Liver (tissue), 9 donors: ENCODE data around the gene JAG2. TPM values are rescaled to one million over a fixed set of nuclear protein-coding genes. Genes with fewer than 3 reads are reported as not detected.

ENCODE experiments used
- DNase-seq: peaks from one replicate; pipeline ENCODE4 v3.0.0-alpha.2; 2017; ENCODE audit warnings: low spot score
- H3K27ac ChIP-seq, 2 donors: one replicate each; pipeline ENCODE4 v1.7.0; 2013; ENCODE audit warnings: inconsistent platforms in 2 of 2, low read length in 2 of 2, control low read depth in 1 of 2, low read depth in 1 of 2, mild to moderate bottlenecking in 1 of 2
- H3K27me3 ChIP-seq, 4 donors: one replicate each; pipeline versions ENCODE4 v1.6.1 to v1.7.0; 2013; ENCODE audit warnings: low read length in 3 of 4, inconsistent platforms in 1 of 4, mild to moderate bottlenecking in 1 of 4, moderate library complexity in 1 of 4; ENCODE audit not compliant: control insufficient read depth in 4 of 4, insufficient read depth in 4 of 4
- H3K36me3 ChIP-seq, 4 donors: one replicate each; pipeline versions ENCODE4 v1.6.1 to v1.7.0; 2013; ENCODE audit warnings: low read length in 3 of 4, mild to moderate bottlenecking in 3 of 4, low read depth in 1 of 4, moderate library complexity in 1 of 4; ENCODE audit not compliant: control insufficient read depth in 4 of 4, insufficient read depth in 3 of 4
- H3K4me1 ChIP-seq, 4 donors: one replicate each; pipeline versions ENCODE4 v1.6.1 to v1.7.0; 2013; ENCODE audit warnings: low read length in 3 of 4, mild to moderate bottlenecking in 3 of 4, moderate library complexity in 1 of 4; ENCODE audit not compliant: control insufficient read depth in 4 of 4, insufficient read depth in 4 of 4
- H3K4me3 ChIP-seq, 3 donors: one replicate each; pipeline versions ENCODE4 v1.6.1 to v1.7.0; 2013; ENCODE audit warnings: low read length in 3 of 3, control low read depth in 1 of 3, low read depth in 1 of 3, mild to moderate bottlenecking in 1 of 3
- H3K9ac ChIP-seq, 2 donors: one replicate each; pipeline ENCODE4 v1.7.0; 2013; ENCODE audit warnings: low read length in 2 of 2, mild to moderate bottlenecking in 2 of 2, moderate library complexity in 2 of 2, control low read depth in 1 of 2, low read depth in 1 of 2
- H3K9me3 ChIP-seq, 4 donors: one replicate each; pipeline versions ENCODE4 v1.6.1 to v1.7.0; 2013; ENCODE audit warnings: low read length in 3 of 4; ENCODE audit not compliant: control insufficient read depth in 4 of 4
- CTCF ChIP-seq: fragments of 150-350 bp; IDR thresholded peaks from 2 replicates; pipeline ENCODE4 v1.5.1; 2017; ENCODE audit warnings: improper control_type of control experiment, low read depth, low read length; ENCODE audit not compliant: missing input control
- EGR1 ChIP-seq, 2 donors: IDR thresholded peaks; 2 replicates each; pipeline ENCODE4 v1.6.1; 2016 to 2018; ENCODE audit warnings: antibody characterized with exemption in 2 of 2, low read depth in 2 of 2
- GABPA ChIP-seq, 2 donors: IDR thresholded peaks in 1 of 2; conservative IDR thresholded peaks in 1 of 2; 2 replicates each; pipeline ENCODE4 v1.6.1; 2016; ENCODE audit warnings: antibody characterized with exemption in 2 of 2, mild to moderate bottlenecking in 1 of 2, moderate library complexity in 1 of 2
- HNF4A ChIP-seq, 2 donors: conservative IDR thresholded peaks; 2 replicates each; pipeline ENCODE4 v1.6.1; 2016; ENCODE audit warnings: antibody characterized with exemption in 2 of 2, mild to moderate bottlenecking in 2 of 2
- HNF4G ChIP-seq: IDR thresholded peaks from 2 replicates; pipeline ENCODE4 v1.6.1; 2016; ENCODE audit warnings: antibody characterized with exemption
- JUND ChIP-seq, 2 donors: IDR thresholded peaks; 2 replicates each; pipeline ENCODE4 v1.6.1; 2016; ENCODE audit warnings: antibody characterized with exemption in 2 of 2
- REST ChIP-seq: IDR thresholded peaks from 2 replicates; pipeline ENCODE4 v1.6.1; 2016; ENCODE audit warnings: antibody characterized with exemption, mild to moderate bottlenecking
- SP1 ChIP-seq: IDR thresholded peaks from 2 replicates; pipeline ENCODE4 v1.6.1; 2018; ENCODE audit warnings: antibody characterized with exemption, mild to moderate bottlenecking
- ZBTB33 ChIP-seq: IDR thresholded peaks from 2 replicates; pipeline ENCODE4 v1.6.1; 2016; ENCODE audit warnings: antibody characterized with exemption
- WGBS: extraction: QIAGEN DNeasy Blood & Tissue Kit; methylation state at CpG from one replicate; pipeline ENCODE4 v1.1.7; 2013; 5-methylcytosine and 5-hydroxymethylcytosine counted together
- polyA plus RNA-seq, 2 donors: library from polyadenylated mRNA; stranded (reverse) in 1 of 2; unstranded in 1 of 2; fragments of 200-250 nt in 1 of 2; fragments of >200 nt in 1 of 2; fragmentation: Nextera tagmentation in 1 of 2; extraction: Ambion mirVana in 1 of 2; gene quantifications; one replicate each; pipeline versions ENCODE4 v1.2.1 to v1.2.3, GENCODE V29; 2013 to 2015
- total RNA-seq, 2 donors: library from RNA; depleted of rRNA; stranded (reverse); fragments of >200 nt; gene quantifications; one replicate each; pipeline ENCODE4 v1.2.3, GENCODE V29; 2014
- donor health status: healthy.
- donor health status: healthy.
- donor health status: healthy.
- donor health status: healthy.
- donor health status: healthy.

JAG2 gene
- total and polyA plus RNA-seq, 4 donors, result 0.24 to 1.0 (median 0.54) TPM

- Histone ChIP-seq H3K27me3 (no peaks in the 10 kb centered on the region), H3K9ac (no peak overlapping the region), H3K4me1 (no peaks in the 10 kb centered on the region), H3K4me3 (no peak overlapping the region), H3K36me3 (no peaks in the 10 kb centered on the region), H3K9me3 (peaks cover 0 to 10% (median 3%) of the 10 kb centered on the region in 4 donors), H3K27ac (no peak overlapping the region)
- TF ChIP-seq CTCF (no peak), EGR1 (IDR thresholded peaks at IDR 0.05; ENCODE audit: low read depth in 2 of 2) (no peak), GABPA (IDR thresholded peaks at IDR 0.05 in 1 of 2, conservative IDR thresholded peaks at IDR 0.05 in 1 of 2) (no peak), SP1 (no peak), ZBTB33 (no peak), HNF4G (no peak), REST (no peak), JUND (IDR thresholded peaks at IDR 0.05) (no peak), HNF4A (conservative IDR thresholded peaks at IDR 0.05) (no peak)
- DNase-seq, result no peak
- WGBS, result 83% methylated on average over 14 of the region's 14 CpGs
Measured at GRCh38 chr14:105135700-105136395, 32.7 kb downstream of the JAG2 start.

GRCh38 chr14:105132921-105133654, 35.5 kb downstream of the JAG2 start:
- H3K36me3 ChIP-seq, result no peaks in the 10 kb centered on the region
- H3K4me3 ChIP-seq, result no peak overlapping the region
- DNase-seq, result no peak
- H3K9me3 ChIP-seq, result no peaks in the 10 kb centered on the region
- no peak overlapping the region for H3K27ac ChIP-seq
- no peak for TF ChIP-seq CTCF
- no peaks in the 10 kb centered on the region for H3K4me1 ChIP-seq
- no peaks in the 10 kb centered on the region for H3K27me3 ChIP-seq
- WGBS, result 62% methylated on average over 4 of the region's 4 CpGs
- H3K9ac ChIP-seq, result no peak overlapping the region
